ENCODE results near the gene SLC15A1.

DNA sequence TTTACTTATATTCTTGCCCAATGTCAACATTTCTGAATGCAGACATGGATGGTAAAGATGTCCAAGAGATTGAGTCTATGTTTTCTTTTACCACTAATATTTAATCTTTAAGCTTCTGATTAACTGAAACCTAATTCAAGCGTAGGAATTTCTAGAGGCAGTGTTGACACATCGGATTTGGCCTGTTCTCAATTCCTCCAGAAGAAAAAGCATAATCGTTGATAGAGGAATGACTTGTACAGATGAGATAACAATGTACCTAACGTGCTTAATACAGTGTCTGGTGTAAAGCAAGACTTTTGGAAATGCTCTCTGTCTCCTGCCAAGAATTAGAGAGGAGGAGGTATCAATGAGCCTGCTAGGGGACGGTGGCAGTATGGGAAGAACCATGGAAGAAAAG lies 35.2 kb downstream of the SLC15A1 start:
- TF ChIP-seq CTCF (optimal IDR thresholded peaks at IDR 0.05 in 1 of 3, IDR thresholded peaks at IDR 0.05 in 1 of 3, conservative IDR thresholded peaks at IDR 0.05 in 1 of 3; ENCODE audit: extremely low read depth in 1 of 3, insufficient read depth in 2 of 3, low read length in 3 of 3) (no peak), EZH2 (IDR thresholded peaks at IDR 0.05; ENCODE audit: low read length) (no peak)

All from keratinocyte (primary cell).